HTERT RPE-1 (cell line): ENCODE data around the gene PARD3B.

Experiments
- in situ Hi-C: fragments of 300-500 bp; cut with MboI; formaldehyde crosslinking; loops from 4 replicates; pipeline ENCODE4 v1.14.3; 2020; ENCODE audit warnings: low sequenced_read_pairs

The PARD3B gene

DNA sequence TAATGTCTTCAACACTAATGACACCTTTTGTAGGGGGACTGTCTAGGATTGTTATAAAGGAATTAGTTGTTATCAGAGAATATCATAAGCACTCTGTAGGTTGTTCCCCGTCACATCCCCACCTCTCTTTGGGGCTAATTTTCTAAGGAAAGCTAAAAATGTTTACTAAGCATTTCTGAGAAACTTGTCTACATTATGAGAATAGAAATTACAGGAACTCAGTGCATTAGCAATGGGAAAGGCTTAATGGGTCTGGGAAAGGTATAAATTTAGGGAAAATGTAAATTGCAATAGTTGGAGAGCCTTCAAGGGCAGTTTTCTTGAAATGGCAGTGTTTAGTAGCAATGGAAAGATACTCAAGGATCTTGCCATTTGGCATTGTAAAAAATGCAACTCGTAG is 879.8 kb downstream of the PARD3B start:
- in situ Hi-C loops = no loop called here

DNA sequence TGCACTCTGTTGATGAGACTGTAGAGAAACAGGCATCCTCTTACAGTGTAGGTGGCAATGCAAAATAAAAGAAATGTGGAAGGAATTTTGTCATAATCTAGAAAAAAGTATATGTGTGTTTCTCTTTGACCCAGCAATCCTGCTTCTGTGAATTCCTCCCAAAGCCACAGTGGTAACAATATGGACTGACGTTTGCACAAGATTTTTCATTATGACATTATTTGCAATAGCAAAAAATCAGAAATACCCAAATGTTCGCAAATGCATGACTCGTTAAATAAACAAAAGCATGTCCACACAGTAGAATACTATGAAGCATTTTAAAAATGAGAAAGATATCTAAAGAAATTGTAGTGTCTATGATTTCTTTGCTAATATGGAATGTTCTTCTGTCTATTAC is 881.8 kb downstream of the PARD3B start:
- in situ Hi-C loops = no loop called here

DNA sequence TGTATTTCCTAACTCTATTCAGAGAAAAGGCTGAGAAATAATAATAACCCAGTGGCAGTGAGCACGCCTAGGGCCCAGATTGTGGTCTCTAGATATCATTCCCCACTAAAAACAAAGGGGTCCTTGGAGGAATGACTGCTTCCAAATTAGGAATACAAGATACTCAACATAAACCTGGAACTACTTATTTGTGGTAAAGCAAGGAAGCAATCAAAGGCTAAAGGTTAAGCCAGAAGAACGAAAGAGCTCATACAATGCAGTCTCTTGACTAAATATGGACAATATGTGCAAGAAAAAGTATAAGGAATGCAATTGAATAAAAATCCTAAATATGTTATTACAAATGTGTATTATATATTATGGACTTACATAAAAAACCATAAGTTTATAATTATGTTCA is 883.5 kb downstream of the PARD3B start:
- in situ Hi-C loops = no loop called here

DNA sequence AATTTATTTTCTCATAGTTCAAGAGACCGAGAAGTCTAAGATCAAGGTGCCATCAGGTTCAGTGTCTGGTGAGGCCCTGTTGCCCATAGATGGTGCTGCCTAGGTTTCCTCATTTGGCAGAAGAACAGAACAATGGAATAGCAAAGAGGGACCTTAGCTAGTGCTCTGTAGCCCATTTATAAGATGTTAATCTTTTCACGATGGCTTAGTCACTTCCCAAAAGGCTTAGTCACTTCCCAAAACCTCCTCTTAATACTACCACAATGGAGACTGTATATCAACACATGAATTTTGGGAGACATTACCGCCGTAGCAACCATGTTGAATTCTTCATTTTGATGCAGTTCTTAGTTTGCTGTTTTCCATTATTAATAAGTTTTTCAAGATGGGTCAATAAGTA is 890.7 kb downstream of the PARD3B start:
- in situ Hi-C loops = no loop called here

DNA sequence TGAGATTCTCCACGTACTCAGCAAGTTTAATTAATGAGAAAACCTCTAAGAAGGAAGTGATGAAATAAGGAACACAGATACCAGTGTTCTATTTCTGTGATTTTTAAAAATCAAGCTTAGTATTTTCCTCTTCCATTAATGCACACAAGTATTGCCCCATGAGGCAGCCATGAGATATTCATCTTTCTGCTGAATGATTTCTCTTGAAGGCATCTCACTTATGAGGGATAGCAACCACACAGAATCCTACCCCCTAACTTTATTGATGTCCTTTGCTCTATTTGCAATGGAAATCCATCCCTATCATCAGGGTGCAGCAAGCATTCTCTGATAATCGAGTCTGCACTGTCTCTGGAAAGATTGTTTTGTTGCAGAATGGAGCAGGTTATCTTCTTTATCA is 893.0 kb downstream of the PARD3B start:
- in situ Hi-C loops = no loop called here

DNA sequence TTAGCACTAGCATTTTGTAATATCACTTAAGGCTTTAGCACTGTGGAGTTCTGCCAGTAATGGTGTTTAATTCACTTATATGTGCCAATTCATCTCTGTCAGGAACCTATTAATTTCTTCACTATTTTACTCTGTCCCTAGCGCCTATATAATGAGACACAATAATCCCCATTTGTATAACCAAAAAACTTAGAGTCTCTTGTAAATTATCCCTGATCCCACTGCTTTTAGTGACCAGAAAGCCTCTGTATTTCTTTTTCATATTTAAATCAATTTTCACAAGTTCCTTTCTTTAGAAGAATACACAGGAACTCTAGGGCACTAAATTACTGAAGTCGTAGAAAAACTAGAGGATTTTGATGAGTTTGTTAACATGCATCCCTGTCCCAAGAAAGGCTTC is 894.3 kb downstream of the PARD3B start:
- in situ Hi-C loops = no loop called here

DNA sequence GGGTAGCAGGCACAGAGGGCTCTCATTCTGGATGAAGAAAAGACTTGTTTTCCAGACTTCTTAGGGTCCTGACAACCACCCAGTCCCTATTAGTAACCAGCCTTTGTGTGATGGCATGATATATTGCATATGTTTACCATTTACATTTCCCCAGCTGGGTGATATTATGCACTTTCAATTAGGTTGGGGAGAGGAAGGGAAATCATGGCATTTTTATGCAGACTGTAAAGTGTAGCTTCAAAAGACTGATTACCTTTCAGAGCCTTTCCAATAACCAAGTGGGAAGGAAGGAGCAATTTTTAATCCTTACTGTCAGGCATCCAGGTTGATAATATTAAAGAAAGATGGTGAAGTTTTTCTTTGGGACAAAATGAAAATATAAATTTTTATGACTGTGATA is 896.2 kb downstream of the PARD3B start:
- in situ Hi-C loops = no loop called here

DNA sequence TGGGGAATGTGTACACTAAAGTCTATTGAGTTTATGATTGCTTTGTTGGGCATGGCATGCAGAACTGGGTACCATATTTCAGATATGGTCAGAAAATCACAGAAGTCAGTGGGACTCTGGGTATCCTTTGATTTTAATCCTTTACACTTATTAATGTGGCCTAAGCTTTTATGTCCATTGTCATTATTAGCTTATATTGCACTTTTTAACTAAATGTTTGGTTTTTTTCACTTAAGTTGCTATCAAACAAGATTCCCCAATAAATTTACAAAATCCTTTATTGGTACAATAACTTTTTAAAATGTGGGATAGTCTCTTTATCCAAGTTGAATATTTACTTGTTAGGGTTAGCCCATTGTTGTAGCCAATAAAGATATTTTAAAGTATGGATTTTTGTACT is 902.9 kb downstream of the PARD3B start:
- in situ Hi-C loops = no loop called here

DNA sequence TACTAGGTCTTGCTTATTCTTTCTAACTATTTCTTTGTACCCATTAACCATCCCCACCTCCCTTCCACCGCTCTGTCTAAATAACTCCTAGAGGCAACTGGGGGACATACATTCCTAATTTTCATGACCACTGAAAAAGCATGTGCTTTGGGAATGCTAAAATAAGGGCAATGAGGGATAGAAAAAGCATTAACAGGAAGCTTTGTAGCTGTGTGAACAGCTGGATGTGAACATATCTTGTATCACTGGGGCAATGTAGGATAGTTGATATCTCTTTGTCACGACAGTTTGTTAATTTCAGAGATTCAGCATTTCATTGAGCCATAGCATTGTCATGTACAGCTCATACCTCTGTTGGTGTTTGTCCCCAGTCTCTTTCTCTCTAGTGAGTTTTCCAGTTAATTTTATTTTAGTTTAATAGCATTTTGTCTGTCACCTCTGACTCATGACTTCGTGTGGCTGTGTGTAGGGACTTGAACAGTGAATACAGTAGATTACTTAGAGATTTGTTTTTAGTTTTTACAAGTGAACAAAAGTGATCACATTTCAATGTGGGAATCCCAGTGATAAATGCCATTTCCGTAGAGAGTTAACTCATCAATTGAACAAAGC is 906.7 kb downstream of the PARD3B start:
- in situ Hi-C loops = no loop called here

DNA sequence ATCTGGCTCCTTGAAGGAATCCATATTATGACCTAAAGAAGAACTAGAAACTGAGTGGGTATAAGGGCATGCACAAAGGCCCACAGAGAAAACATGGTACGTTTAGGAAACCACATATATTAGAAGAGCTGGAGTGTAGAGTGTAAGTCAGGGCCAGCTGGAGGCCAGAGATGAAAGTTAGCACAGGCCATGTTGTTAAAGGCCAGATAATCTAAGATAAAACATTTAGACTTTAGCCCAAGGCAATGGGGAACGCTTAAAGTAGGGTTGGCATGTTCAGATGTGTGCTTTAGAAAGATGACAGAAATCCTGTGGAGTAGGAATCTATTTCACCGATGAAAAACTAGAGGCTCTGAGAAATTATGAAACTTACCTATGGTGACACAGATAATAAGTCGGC is 907.9 kb downstream of the PARD3B start:
- in situ Hi-C loops = no loop called here

DNA sequence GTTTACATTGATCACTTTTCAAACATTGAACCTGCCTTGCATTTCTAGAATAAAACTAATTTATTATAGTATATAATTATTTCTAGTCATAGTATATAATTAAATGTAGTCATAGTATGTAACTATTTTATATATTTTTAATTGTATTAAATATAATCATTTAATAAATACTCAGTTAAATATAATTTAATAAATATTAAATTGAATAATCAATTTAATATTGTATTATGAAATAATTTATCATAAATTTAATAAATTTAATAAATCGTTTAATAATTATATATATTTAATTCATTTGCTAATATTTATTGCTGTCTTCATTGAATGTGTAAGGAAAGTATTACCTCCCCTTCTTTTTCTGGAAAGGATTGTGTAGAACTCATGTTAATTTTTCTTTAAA is 911.4 kb downstream of the PARD3B start:
- in situ Hi-C loops = no loop called here

DNA sequence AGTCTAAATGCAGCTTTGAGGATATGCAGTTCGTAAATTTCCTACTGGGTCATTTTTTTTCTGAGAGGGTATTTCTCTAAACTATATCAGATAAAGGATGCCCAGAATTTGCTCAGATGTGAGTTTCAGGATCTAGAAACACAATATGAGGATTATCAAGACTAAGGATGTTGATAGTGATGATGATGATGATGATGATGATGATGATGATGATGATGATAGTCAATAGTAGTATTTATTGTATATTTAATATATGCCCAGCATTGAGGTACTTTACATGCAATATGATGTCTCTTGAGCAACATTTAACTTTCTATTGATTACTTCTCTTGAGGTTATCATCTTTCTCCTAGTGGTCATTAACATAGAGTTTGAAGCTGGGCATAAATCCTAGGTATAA is 914.9 kb downstream of the PARD3B start:
- in situ Hi-C loops = no loop called here

DNA sequence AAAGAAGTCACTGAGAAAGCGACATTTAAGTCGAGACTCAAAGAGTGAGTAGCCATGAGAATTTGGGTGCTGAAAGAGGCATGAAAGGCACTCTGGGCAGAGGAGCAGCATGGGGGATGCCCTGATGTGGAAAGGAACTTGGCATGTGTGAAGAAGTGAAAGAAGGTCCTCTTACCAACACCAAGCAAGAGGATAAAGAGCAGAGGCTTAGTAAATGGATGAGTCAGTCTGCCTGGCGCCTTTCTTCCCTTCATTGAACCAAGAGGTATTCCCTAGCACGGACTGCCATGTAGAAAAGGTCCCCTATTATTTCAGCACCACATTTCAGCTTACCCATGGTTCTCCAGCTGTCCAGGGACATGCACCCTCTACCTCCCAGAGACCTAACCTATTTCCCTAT is 915.9 kb downstream of the PARD3B start:
- in situ Hi-C loops = no loop called here

DNA sequence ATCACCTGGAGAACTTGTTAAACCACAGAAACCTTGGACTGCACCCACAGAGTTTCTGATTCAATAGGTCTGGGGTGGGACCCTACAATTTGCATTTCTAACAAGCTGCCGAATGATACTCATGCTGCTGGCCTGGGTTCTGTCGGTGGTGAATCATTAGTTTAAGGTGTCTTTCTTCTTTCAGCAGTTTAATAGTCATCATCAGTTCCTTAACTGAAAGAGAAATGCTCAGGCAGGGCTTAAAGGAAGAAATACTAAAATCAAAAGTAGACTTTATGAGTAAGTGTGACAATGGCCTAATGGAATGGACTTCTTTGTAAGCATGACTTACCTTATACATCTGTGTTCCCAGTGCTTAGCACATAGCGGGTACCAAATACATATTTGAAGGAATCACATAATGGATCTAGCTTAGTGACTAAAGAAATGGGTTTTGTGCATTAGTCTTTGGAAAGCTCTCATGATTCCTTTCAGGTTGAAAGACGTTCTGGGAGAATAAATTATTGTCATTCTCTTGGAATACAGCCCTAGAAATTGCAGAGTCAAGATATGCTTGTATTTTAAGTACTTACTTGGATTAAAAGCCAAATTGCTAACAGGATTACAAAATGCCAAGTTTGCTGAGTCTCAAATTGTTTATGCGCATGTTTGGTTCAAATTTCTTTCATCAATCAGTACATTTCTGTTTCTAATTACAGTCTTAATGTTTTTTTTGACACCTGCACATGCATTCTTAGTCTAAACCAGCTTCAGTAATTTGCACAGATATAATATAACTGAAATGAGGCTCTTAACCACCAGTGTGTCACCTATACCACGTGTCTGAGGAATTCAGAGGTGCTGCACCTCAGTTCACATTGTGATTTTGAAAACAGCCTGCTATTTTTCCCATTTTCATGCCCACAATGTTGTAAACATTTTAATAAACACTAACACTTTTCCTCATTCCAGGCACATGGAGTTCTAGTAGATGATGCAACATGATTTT is 916.7 kb downstream of the PARD3B start:
- in situ Hi-C loops = no loop called here

DNA sequence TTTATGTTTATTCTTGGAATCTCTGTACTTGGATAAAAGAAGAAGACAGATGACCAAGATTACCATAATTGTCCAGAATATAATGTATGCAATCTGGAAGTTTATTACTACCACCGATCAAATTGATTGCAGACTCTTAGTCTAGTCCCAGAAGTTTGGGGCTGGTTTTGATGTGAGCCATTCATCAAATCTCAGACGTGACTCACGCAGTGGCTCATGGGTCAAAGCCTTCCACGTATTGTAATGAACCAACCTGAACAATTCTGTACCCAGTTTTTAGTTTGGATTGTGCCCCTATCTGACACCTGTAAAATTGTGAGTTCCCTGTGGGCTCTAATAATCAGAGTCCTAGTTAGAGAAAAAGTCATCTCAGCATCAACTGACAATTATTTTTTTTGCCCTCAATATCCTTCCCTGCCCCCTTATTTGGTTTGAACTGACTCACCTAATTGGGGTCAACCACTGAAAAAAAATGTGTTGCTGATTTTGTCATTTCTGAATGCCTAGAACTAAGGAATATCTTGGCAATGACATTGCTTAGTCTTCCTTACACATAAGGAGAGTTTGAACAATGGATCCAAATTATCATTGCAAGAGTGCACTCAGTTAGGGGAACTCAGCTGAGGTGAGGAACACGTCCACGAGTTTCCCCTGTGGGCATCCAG is 917.5 kb downstream of the PARD3B start:
- in situ Hi-C loops = no loop called here

DNA sequence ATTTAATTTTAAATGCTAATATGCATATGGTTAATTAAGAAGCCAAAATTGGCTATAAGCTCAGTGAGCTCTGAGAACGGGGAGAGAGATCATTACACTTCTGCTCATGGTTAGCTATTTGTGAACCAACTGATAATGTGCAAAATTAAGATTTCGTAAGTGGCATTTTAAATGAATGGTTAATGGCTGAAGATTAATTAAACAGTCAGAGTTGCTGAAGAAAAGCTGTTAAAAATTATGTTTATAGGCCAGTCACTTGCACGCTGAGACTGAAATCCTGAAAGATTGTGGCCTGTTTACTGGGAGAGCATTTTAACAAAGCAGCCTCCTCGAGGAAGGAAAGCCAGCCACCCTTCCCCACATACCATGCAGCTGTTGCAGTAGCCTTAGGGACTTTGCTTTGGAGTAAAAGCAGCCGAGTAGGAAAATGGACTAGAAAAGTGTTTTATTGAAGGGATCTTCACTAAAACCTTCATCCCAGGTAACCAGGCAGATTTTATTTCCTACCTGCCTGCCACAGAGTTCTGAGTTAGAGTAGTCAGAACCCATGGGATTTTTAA is 918.3 kb downstream of the PARD3B start:
- in situ Hi-C loops = no loop called here

DNA sequence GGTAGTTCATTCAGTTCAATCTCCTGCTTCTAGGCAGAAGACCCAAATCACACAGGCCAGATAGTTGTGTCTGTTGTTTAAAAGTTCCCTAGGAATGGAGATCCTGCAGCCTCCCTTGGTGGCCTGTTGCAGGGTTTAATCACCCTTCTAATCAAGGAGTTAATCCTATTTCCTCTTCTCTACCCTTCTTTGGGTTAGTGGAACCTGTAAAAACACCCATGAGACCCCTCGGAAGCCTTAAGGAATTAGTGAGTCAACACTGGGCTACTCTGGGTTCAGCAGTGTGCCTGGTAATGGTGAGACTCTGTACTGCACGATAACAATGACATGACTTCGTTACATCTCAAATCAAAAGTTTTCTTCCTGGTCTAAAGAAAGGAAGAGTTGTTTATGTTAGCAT is 919.4 kb downstream of the PARD3B start:
- in situ Hi-C loops = no loop called here

DNA sequence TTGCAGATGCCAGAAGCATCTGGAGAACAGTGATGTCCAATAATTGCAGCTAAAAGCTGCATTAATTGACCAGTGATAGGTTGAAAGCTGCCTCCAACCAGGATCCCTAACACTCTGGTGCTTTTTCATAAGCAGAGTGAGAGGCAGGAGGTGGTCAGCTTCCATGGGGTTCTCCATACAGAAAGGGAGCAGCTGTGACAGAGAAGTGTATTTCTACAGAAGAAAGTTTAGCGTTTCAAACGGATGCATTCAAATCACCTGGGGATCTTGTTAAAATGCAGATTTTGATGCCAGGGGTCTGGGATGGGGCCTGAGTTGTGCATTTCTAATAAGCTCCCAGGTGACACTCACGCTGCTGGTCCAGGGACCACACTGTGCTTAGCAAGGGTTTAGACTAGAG is 920.5 kb downstream of the PARD3B start:
- in situ Hi-C loops = no loop called here

DNA sequence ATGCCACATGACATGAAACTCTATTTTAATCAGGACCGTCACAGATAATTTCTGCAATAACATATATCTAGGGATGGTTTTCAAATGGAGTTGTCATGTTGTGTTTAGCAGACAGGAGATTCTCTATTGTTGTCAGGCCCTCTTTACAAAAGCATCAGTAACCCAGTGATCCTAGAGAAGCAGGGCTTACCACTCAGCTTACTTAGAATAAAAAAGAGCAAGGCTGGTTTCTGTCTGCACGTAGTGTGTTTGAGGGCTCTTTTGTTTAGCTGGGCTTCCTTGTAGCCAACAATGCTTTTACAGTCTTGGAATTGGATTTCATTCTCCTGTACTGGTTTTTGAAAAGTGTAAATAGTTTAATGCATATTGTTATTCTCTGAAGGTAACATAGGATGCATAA is 926.5 kb downstream of the PARD3B start:
- in situ Hi-C loops = no loop called here

DNA sequence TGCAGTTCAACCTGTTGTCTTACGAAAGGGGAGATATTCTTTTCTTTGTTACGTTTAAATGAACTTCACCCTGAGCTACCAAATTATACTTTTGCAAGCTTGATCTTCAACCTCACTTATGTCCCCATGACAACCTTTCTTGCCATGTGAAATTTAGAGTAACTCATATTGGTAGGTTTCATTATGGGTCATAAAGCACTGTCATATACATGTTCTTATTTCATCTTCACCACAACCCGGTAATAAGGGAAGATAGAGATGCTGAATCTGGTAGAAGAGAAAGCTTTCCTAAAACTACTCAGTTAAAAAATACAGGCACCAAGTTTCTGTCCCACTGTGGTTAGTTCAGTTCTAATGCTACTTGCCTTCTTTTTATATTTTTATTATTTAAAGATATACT is 928.5 kb downstream of the PARD3B start:
- in situ Hi-C loops = no loop called here

DNA sequence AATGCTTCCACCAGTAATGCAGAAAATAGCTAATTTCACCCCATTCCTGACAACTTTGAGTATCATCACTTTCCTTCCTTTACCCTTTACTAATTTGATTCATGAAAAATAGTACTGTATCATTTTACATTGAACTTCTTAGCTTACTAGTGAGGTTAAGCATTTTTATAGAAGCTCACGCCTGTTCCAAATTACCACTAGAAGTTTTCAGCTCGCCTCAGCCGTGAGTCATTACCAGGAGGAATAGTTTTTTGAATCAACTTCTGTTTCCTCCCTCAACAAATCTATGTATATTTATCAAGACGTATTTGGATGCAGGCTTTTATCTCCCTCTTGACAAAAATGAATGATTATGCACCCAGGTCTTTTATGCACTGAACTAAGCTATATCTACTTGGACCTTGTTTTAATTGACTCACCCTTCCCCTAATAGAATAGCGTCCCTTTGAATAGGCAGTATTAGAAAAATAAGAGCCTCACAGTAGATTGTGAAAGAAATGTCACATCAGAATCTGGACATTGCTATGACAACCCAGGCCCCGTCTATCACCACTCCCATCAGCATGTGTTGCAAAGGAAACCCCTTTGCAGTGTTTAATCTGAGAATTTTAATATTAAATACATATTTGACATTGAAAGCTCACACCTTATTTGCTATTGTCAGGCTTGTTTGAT is 929.6 kb downstream of the PARD3B start:
- in situ Hi-C loops = no loop called here
